ENCODE measurements around the gene SLC25A3.

- TF ChIP-seq SPI1 (IDR thresholded peaks at IDR 0.05; ENCODE audit: low read depth, low read length) (no peak), POLR2A (IDR thresholded peaks at IDR 0.05; ENCODE audit: low read depth, low read length) (no peak), POLR2AphosphoS5 (IDR thresholded peaks at IDR 0.05; ENCODE audit: low read depth, low read length) (no peak), TAF1 (IDR thresholded peaks at IDR 0.05; ENCODE audit: low read depth, low read length) (no peak)
These were observed 25.5 kb downstream of the SLC25A3 start for GRCh38 chr12:98618952-98619351.

All from GM12891 (cell line).